Prostate gland (tissue), 2 donors: ENCODE measurements around the gene FBN3. TPM values are rescaled to one million over a fixed set of nuclear protein-coding genes. Genes with fewer than 3 reads are reported as not detected.
"Not testable (repeated sequence)": the region's sequence is repeated elsewhere in the genome, so short reads cannot be mapped to it uniquely, and the experiment has no call there.

Experiments used
- DNase-seq: peaks from one replicate; pipeline ENCODE4 v3.0.0-alpha.2; 2019; ENCODE audit warnings: low spot score
- H3K27ac ChIP-seq, 2 donors: fragments of 200-600 bp; sonication (generic); 2 replicates each; pipeline ENCODE4 v1.5.1; 2017 to 2019
- H3K27me3 ChIP-seq: fragments of 200-600 bp; sonication (generic); replicated peaks from 2 replicates; pipeline ENCODE4 v1.5.1; 2019; ENCODE audit not compliant: insufficient read depth
- H3K36me3 ChIP-seq, 2 donors: fragments of 200-600 bp; sonication (generic); 1 replicate in 1 of 2; 2 replicates in 1 of 2; pipeline versions ENCODE4 v1.5.1 to v1.8.1; 2017 to 2019
- H3K4me1 ChIP-seq: fragments of 200-600 bp; sonication (generic); replicated peaks from 2 replicates; pipeline ENCODE4 v1.5.1; 2019
- H3K4me3 ChIP-seq, 2 donors: fragments of 200-600 bp; sonication (generic); 2 replicates each; pipeline ENCODE4 v1.5.1; 2017 to 2019
- H3K9me3 ChIP-seq: fragments of 200-600 bp; sonication (generic); 2 replicates; pipeline ENCODE4 v1.5.1; 2017
- POLR2A ChIP-seq: fragments of 450-650 bp; IDR thresholded peaks from one replicate; pipeline ENCODE4 v1.6.1; 2016; ENCODE audit warnings: antibody characterized with exemption, mild to moderate bottlenecking
- POLR2AphosphoS5 ChIP-seq: sonication (generic); formaldehyde crosslinking; IDR thresholded peaks from one replicate; pipeline ENCODE4 v1.6.1; 2017; ENCODE audit warnings: antibody characterized with exemption
- WGBS: methylation state at CpG from one replicate; pipeline ENCODE4 v1.1.5; 2018; 5-methylcytosine and 5-hydroxymethylcytosine counted together
- intact Hi-C: fragments of 100-400 bp; cut with DNase I; formaldehyde crosslinking; loops from one replicate; pipeline ENCODE4 v1.14.2; 2022
- total RNA-seq, 2 donors: library from RNA; depleted of rRNA; stranded (reverse); fragments of >200 nt; gene quantifications; one replicate each; pipeline ENCODE4 v1.1.0, GENCODE V29; 2016
- TF ChIP-seq, protein P1 (sequence below), 4 experiments: fragments of 200-600 bp in 2 of 4; fragments of 450-650 bp in 2 of 4; sonication (generic) in 2 of 4; IDR thresholded peaks; 1 replicate in 3 of 4; 2 replicates in 1 of 4; pipeline ENCODE4 v1.5.1; 2016 to 2019; ENCODE audit warnings: antibody characterized with exemption in 4 of 4, mild to moderate bottlenecking in 2 of 4, moderate library complexity in 2 of 4

The FBN3 gene
- total RNA-seq, 2 donors from 2014 or later: 3.1 to 5.2 TPM

DNA sequence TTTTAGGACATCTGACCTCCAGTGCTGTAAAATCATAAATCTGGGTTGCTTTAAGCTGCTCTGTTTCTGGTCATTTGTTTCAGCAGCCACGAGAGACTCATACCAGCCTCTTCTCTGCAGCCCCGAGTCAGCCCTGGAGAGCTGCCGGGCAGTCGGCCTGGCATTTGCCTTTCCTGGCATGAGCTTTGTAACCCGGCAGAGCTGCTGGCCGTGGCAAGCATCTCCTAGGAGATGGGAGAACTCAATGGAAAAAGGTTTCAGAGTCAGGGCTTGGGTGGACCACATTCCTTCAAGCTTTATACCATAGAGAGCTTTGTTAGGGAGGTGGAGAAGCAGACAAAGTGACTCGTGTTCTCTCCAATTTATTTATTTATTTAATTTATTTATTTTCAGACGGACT lies 118.4 kb downstream of the FBN3 start:
- Histone ChIP-seq H3K4me3 (no peak overlapping the region), H3K4me1 (no peaks in the 10 kb centered on the region), H3K27ac (no peak overlapping the region), H3K27me3 (no peaks in the 10 kb centered on the region), H3K36me3 (no peaks in the 10 kb centered on the region), H3K9me3 (no peaks in the 10 kb centered on the region)
- no peak for DNase-seq
- intact Hi-C loops: no loop called here
- WGBS: 78% methylated on average over 8 of the region's 8 CpGs
- TF ChIP-seq POLR2AphosphoS5 (no peak), POLR2A (no peak)
- TF ChIP-seq, protein P1, sequence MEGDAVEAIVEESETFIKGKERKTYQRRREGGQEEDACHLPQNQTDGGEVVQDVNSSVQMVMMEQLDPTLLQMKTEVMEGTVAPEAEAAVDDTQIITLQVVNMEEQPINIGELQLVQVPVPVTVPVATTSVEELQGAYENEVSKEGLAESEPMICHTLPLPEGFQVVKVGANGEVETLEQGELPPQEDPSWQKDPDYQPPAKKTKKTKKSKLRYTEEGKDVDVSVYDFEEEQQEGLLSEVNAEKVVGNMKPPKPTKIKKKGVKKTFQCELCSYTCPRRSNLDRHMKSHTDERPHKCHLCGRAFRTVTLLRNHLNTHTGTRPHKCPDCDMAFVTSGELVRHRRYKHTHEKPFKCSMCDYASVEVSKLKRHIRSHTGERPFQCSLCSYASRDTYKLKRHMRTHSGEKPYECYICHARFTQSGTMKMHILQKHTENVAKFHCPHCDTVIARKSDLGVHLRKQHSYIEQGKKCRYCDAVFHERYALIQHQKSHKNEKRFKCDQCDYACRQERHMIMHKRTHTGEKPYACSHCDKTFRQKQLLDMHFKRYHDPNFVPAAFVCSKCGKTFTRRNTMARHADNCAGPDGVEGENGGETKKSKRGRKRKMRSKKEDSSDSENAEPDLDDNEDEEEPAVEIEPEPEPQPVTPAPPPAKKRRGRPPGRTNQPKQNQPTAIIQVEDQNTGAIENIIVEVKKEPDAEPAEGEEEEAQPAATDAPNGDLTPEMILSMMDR (IDR thresholded peaks at IDR 0.05): no peak

DNA sequence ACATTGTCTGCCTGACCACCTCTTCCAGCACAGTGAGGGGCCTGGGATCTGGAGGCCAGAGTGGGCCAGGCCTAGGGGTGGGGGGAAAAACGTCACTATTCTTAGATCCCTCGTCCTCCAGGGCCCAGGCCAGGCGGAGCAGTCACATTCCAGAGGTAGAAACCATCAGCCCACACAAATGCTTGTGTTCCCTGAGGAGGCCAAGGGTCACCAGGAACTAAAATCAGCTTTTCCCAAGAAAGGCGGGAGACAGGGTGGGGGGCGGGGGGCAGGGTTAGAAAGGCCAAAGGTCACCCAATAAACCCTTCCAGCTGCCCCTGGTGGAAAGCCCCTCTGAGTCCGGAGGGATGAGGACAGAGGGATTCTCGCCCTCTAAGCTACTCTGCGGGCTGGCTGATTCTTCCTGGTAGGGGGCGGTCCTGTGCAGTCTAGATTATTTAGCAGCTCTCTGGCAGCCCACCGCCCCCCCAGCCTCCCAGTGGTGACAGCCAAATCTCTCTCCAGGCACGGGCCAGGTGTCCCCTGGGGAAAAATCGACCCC lies 120.4 kb downstream of the FBN3 start:
- 42% methylated on average over 12 of the region's 12 CpGs for WGBS
- TF ChIP-seq POLR2AphosphoS5 (no peak), POLR2A (no peak)
- TF ChIP-seq, protein P1 (IDR thresholded peaks at IDR 0.05): no peak
- Histone ChIP-seq H3K27ac (no peak overlapping the region), H3K9me3 (no peaks in the 10 kb centered on the region), H3K4me1 (no peaks in the 10 kb centered on the region), H3K36me3 (no peaks in the 10 kb centered on the region), H3K27me3 (no peaks in the 10 kb centered on the region), H3K4me3 (no peak overlapping the region)
- DNase-seq: no peak
- intact Hi-C loops: no loop called here

DNA sequence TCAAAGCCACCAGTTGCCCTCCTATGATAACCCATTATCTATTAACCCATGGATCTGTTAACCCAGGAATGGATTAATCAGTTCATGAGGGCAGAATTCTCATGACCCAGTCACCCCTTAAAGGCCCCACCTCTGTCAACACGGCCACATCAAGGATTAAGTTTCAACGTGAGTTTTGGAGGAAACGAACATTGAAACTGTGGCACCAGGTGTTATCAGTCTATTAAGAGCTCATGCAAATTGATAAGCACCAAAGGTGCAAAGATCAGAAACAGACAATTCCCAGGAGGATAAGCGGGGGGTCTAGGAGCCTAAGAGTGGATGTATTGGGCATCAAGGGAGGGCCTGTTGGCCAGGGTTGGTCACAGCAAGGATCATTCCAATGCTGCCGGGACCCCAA lies 124.1 kb downstream of the FBN3 start:
- Histone ChIP-seq H3K4me1 (no peaks in the 10 kb centered on the region), H3K9me3 (no peaks in the 10 kb centered on the region), H3K27ac (no peak overlapping the region), H3K4me3 (no peak overlapping the region), H3K36me3 (no peaks in the 10 kb centered on the region), H3K27me3 (no peaks in the 10 kb centered on the region)
- DNase-seq: no peak
- intact Hi-C loops: no loop called here
- TF ChIP-seq, protein P1 (IDR thresholded peaks at IDR 0.05): no peak
- TF ChIP-seq POLR2A (no peak), POLR2AphosphoS5 (no peak)
- WGBS: 76% methylated on average over 5 of the region's 5 CpGs

- 97% methylated on average over 3 of the region's 3 CpGs for WGBS
- H3K4me1 ChIP-seq, H3K27ac ChIP-seq, H3K36me3 ChIP-seq, H3K9me3 ChIP-seq, H3K27me3 ChIP-seq, DNase-seq, intact Hi-C loops, H3K4me3 ChIP-seq: not testable (repeated sequence)
Measured at GRCh38 chr19:8024256-8024655, 125.1 kb downstream of the FBN3 start.

DNA sequence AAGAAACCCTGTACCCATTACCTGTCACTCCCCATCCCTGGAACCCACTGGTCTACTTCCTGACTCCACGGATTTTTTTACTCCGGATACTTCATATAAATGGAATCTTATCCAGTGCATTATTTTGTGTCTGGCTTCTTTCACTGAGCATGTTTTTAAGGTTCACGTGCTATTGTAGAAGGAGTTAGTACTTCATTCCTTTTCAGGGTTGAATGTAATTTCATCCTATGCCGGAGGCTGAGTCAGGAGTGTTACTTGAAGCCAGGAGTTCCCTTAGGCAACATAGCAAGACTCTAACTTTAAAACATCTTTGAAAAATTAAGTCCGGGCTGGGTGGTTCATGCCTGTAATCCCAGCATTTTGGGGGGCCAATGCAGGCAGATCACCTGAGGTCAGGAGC lies 126.0 kb downstream of the FBN3 start:
- Histone ChIP-seq H3K4me1 (no peaks in the 10 kb centered on the region), H3K27ac (no peak overlapping the region), H3K4me3 (no peak overlapping the region), H3K27me3 (no peaks in the 10 kb centered on the region), H3K9me3 (no peaks in the 10 kb centered on the region), H3K36me3 (no peaks in the 10 kb centered on the region)
- 86% methylated on average over 5 of the region's 5 CpGs for WGBS
- no peak for TF ChIP-seq POLR2AphosphoS5
- TF ChIP-seq, protein P1 (IDR thresholded peaks at IDR 0.05): no peak
- no peak for TF ChIP-seq POLR2A
- intact Hi-C loops: no loop called here
- no peak for DNase-seq
